Fibroblast of skin of right biceps (primary cell): ENCODE results near the gene ATF7.
A peak's percentile ranks its signal among the peaks of the same experiment; 100 is the strongest.

ENCODE experiments used
- DNase-seq: peaks from one replicate; pipeline ENCODE4 v3.0.0-alpha.2; 2013

ATF7 gene

DNA sequence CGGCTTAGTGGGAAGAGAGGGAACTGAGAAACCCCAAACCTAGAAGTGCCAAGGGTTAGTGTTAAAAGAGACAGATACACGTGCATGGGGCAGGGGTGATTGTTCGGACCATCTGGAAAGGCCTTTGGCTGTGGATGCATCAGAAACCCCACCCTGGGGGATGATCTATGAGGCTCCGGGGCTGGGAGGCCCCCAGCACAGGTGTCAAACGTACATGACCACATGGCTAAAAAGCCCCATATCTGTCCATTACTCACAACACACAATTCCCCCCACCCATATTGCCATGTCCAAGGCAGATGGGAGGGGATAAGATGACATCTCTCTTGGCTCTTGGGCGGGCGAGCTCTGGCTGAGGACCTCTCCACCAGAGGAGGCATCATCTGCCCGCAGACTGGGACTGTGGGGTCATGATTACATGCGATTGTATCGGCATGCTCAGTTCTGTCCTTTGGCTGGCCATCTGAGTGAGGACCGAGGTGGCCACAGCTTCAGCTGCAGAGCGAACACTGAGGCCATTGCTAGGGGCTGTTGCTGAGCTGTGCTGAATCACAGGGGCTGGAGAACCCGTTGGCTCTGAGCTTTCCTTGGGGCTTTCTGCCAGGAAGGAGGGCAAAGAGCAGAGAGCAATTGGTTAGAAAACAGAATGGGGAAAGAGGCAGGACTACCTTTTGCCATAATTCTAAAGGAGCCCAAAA lies 109.3 kb downstream of the ATF7 start:
- DNase-seq, result no peak

DNA sequence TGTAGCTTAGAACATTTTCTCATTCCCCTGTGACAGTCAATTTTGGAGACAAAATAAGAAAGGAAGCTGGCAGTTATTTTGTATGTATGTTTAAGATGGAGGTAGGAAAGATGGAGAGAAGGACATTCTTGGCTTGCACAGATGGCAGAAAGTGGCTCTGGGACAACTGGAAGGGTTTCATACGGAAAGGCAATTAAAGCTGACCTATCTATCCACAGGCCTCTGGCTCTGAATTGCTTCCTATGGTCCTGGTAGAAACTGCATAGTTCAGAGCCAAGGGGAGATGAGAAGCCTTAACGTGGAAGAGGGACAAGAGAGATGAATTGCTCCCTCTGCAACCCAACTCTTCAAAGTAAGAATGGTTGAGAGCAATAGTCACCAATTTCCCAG lies 110.9 kb downstream of the ATF7 start:
- DNase-seq, result no peak

DNA sequence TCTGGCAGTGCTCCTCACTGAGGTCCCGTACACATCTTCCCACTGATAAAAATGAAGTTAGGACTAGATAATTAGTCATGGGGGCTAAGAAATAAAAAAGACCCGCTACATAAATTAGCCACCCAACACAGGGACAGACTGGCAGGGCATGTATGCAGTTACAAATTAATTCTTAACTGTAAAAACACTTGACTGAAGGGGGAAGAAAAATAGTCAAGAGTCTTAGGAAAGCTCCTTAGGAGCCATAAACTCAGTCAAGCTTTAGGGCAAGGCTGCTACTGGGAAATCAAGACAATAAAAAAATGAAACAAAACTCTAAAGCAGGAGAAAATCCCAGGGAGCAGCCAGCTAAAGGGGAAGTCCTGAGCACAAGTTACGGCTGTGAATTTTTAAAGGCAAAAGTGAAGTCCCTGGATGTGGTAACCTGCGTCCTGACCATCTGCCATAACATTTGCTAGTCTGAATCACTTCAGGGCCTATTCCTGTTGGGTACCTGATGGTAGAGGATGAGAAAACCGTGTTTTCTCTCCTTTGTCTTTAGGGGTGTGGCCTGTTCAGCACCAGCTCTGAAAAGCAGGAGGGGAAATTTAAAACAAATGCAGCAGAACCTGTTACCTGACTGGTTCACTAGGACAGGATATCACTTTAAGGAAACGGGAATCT lies 111.4 kb downstream of the ATF7 start:
- DNase-seq, result no peak

DNA sequence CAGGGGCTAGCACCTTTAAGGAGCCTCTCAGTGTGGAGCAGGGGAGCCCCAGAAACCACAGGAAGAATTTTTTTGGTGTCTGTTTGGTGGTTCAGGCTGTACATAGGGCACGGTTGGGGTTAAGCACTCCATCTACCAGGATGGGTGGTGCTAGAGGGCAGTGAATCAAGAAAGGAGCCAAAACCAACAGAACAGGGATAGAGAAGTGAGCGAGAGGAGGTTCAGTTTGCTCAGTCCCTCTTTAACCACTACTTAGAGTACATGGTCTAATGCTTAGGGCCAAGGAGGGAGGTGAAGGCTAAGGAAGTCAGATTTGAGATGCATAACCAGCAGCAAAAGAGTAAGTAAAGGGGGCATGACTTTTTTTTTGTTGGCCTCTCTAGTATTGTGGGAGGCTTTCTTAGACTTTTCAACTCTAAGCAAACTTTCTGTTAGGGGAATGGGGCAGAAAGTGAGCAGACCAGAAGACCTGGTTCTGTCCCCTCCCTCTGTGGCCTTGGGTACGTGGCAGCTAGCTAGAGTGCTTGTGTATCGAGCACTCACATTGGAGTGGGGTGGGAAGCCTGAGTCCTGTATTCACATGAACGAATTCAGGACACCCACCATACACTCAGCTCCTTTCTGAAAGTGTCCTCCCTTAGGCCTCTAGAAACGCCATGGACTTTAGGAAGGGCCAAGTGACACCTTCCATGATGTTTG lies 112.3 kb downstream of the ATF7 start:
- DNase-seq, result no peak

DNA sequence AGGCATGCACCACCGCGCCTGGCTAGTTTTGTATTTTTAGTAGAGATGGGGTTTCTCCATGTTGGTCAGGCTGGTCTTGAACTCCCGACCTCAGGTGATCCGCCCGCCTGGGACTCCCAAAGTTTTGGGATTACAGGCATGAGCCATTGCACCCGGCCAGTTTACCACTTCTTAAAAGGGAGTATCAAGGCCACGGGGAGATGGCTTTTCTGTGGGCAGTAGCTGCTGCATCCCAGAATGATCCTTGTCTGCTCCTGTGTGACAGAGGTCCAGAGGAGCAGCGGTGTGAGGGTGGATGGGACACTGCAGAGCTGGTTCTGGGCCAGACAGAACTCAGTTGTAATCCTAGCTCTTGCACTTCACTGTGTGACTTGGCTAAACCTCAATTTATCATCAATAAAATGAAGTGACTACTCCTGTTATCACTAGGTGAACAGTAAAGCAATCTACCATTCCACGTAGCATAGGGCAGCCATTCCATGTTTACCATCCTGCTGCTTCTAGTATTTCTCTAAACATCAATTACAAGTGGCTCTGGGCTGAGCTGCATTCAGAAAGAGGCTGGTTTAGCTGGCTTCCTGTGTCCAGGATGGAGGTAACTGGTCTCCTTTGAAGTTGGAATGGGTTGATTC lies 115.9 kb downstream of the ATF7 start:
- no peak for DNase-seq

DNA sequence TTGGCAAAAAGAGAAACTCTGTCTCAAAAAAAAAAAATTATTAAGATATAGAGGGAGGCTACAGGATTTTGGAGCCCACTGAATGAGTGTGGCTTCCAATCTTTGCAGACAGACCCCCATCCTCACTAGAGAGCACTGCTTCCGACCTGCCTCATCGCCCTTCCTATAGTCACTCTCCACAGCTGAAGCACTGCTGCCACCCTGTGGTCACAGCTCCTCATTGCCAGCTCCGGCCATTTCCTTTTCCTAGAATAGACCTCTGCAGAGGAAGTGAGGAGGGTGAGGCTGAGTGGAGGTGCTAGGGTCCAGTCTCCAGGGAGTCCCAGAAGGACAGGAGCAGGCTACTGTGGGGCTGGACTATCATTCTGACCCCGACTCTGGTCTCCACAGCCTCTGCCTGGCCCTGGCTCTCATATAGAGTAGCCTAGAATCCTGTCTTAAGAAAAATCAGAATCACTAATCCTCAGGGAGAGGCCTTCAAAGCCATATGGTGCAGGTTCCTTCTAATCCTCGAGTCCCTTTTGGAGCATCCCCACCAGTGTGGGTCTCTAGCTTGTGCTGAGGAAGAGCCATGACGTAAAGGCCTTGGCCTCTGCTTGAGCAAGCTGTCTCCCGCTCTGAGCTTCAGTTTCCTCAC lies 117.5 kb downstream of the ATF7 start:
- DNase-seq, result peak; percentile 68

DNA sequence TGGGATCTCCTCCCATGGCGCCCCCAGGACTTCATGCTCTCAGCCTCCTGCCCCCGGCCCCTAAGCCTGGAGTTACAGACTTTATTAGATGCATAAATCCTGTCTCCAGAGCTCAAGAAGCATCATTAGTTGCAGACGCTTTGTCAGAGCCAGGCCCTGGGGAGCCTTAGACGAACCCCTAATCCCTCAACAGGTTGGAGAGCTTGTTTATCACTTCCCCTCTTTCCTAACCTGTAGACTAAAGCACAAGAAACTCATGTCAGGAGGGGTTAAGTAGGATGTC lies 118.6 kb downstream of the ATF7 start:
- DNase-seq, result no peak

DNA sequence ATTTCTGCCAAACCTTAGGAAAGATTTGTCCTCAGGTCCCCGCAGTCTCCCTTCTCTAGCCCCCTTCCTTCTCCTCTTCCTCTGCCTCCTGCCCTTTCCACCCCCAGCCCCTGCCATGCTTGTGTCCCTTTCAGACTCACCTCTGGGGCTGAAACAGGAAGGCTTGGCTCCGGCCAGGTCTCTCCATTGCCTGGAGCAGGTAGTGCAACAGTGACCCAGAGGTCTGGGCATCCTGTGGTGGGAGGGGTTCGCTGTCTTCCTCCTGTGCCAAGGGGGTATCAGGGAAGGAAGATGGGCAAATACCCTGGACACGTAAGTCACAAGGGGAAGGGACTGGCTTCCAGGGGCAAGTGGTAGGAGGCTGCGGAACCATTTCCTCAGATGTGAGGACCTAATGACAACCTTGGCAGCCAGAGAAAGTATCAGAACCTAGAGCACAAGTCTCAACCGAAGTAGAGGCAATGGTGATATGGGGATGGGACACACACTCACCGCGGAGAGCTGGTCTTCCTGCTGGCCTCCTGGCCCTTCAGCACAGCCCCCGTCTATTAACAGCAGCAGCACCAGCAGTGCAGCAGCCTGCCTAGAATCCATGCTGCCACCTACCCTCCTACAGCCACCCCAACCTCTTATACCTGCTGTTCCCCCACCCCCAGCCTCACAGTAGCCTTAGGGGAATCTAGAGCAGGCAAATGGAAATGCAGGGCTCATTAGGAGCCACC lies 119.1 kb downstream of the ATF7 start, which contains the start of gene NPFF:
Gene NPFF, minus strand, starts transcription at position 604 of the 722 bp plus-strand sequence. Its CDS starts 10 bp downstream, at position 594.
- no peak for DNase-seq

DNA sequence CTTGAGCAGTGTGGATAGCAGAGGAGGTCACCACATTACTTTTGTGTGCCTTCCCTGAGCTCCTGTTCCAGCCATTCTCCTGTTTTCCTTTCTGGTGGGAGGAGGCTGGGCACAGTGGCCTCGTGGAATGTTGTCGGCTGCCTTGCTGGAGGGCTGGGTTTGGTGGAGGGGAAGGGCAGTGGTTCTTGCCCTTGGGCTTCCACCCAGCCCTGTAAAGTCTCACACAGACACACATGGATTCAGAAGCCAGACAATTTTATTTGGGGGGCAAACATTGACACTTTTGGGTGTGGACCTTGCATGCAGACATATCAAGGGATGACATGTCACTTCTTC lies 119.8 kb downstream of the ATF7 start:
- no peak for DNase-seq

DNA sequence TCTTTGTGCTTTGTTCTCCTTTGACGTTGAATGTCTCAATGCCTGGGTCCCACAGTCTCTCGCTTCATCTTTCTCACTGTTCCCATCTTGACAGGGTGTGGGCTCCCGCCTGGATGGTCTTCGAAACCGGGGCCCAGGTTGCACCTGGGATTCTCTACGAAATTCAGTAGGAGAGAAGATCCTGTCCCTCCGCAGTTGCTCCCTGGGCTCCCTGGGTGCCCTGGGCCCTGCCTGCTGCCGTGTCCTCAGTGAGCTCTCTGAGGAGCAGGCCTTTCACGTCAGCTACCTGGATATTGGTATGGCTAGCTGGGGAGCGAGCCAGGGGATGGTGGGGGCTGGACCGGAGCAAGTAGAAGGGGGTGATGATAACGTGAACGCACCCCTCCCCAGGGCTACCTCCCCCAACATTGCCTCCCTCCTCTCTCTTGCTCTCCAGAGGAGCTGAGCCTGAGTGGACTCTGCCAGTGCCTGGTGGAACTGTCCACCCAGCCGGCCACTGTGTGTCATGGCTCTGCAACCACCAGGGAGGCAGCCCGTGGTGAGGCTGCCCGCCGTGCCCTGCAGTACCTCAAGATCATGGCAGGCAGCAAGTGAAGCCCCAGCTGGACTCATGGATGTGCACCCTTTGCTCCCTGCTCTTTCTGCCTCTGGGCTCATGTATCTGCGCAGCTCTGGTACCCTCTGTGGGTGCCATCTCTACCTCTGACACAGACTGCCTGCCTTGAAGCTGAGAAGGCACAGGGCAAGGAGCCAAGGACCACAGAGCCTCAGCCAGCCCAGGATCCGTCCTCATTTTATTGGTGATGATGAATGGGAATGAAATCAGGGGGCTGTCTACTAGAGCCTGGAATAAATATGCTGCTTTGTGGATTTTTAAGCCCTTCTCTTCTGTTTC lies 120.4 kb downstream of the ATF7 start:
- no peak for DNase-seq

DNA sequence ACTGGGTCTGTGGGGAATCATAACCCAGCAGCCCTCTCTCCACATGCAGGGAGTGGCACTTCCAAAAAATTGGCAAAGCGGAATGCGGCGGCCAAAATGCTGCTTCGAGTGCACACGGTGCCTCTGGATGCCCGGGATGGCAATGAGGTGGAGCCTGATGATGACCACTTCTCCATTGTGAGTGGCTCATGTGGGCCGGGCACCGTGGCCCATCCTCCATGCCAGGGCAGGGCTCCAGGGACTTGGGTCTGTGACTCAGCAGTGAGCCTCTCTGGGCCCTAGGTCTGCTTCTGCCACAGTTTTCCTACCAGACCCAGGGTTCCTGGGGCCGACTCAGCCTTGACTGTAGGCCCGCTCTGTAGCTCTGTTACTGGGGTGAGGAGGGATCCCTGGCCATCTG lies 121.1 kb downstream of the ATF7 start:
- DNase-seq, result no peak

DNA sequence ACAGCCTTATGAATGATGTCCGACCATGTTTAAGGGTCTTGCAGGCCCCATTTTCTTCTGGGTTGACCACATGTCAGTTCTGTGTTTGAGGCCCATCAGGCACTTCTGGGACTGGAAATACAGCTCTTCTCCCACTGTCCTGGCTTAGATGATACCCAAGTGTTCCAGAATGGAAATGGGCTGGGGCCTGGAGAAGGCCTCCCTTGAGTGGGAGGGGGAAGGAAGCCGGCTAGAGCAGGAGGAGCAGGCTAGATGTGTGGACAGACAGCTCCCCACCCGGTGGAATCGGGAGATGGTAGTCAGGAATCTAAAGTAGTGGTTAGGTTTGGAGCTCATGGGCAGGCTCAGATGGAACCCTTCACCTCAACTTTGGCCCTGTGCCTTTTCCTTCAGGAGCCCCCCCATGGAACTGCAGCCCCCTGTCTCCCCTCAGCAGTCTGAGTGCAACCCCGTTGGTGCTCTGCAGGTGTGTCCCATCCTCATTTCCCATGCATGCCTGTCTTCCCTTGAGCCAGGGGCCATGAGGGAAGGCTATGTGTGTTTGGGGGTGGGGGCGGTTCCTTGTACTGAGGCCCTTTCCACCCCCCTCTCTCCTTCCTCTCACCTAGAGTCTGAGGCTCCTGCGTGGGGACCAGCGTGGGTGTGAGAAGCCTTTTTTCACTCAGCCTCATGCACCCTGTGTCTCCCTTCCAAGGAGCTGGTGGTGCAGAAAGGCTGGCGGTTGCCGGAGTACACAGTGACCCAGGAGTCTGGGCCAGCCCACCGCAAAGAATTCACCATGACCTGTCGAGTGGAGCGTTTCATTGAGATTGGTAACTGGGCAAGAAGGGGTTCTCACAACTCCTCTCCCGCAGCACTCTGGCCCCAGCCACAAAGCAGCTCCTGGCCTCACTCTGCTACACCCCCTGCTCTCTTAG lies 121.9 kb downstream of the ATF7 start:
- no peak for DNase-seq

DNA sequence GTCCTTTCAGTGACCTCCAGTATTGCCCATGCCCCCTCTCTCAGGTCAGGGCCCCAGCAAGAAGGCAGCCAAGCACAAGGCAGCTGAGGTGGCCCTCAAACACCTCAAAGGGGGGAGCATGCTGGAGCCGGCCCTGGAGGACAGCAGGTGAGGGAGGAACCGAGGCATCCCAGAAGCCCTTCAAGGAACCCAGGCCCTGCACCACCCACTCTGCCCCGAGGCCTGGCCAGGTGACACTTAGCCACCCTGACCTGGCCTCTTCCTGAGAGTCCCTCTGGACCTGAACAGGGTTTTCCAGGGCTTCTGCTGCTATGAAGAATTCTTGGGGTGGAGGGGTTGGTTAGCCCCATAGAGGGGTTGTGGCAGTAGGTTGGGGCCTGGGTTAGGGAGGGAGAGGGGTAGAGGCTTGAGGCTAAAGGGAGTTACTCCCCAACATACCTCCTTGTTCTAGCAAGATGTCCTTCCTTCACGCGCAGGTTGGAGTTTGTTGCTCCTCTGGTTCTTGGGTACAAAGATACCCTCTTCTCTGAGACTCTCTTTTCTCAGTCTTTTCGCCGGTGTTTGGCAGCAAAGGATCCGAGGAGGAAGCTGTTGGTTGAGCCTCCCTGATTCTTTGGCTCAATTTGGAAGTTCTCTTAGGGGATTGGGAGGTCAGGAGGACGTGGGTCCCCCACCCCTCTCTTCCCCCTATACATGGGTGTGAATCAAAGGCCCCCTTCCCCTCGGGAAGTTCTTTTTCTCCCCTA lies 123.0 kb downstream of the ATF7 start:
- no peak for DNase-seq

DNA sequence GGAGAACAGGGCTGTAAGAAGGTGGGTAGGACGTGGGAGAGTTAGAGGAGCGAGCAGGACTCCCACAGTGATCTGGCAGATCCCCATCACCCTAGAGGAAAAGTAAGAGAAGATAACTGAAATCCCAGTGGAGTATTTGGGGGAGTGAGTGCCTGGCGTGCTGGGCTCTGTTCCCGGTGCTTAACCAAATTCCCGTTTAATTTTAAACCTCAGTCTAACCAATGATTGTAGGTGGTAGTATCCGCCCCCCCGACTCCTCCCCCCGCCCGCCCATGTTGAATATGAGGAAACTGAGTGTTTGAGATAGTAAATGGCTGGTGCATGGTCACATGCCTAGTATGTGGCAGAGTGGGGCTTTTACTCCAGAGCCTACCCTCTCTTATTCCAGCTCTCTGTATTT lies 123.9 kb downstream of the ATF7 start:
- no peak for DNase-seq

DNA sequence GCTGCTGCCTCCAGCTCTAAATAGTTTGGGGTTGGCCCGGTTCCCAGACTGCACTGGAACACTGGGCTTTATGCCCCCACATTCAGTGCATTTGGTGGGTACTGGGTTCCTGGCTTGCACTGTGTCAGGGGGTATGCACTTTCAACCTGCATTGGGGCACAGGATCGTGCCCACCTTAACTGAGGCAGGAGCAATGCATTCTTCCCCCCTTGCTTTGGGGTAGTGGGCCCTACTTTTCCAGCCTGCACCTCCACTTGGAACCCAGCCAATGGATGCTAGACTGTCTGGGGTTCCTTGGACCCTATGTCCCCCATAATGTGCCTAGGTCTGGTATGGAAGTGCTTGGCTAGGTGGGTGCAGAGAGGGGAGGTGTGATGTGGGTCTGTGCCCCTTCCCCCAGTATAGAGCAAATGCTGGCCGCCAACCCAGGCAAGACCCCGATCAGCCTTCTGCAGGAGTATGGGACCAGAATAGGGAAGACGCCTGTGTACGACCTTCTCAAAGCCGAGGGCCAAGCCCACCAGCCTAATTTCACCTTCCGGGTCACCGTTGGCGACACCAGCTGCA lies 124.5 kb downstream of the ATF7 start:
- no peak for DNase-seq

DNA sequence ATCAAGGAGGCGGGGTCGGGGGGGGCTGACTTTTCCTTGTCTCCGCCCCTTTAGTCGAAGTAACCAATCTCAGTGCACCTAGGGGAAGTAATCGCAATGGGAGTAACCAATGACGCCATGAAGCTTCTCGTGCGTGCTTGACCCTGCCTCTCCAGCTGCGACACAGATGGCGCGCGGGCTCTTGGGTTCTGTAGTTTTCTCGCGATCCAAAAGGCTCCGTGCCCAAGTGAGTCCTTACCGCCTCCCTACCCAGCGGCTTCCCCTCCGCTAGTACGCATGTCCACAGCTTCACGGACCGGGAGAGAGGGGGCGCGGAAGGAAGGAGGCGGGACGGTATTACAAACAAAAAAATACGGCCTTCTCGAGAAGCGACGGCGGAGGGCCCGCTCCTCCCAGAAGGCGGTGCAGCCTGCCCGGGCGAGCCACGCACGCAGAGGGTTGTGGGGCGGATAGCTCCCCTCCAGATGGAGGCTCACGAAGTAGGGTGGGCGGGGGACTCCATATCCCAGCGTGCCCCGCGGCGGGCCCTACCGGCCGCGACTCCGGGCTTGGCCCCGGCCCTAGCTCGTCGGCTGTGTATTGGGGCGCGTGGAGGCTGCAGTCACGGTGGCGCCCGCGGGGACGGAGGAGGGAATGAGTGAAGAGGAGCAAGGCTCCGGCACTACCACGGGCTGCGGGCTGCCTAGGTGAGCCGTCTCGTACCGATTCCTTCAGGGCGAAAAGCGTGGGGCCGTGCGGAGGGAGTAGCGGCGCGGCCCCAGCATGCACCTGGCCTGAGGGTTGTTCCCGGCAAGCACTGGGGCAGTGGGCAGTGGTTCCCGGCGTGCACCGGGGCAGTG lies 125.2 kb downstream of the ATF7 start, which contains the start of gene TARBP2:
Gene TARBP2, plus strand, starts transcription at position 508 of the 839 bp plus-strand sequence. Its CDS starts 126 bp downstream, at position 634.
- peak; percentile 100 for DNase-seq

DNA sequence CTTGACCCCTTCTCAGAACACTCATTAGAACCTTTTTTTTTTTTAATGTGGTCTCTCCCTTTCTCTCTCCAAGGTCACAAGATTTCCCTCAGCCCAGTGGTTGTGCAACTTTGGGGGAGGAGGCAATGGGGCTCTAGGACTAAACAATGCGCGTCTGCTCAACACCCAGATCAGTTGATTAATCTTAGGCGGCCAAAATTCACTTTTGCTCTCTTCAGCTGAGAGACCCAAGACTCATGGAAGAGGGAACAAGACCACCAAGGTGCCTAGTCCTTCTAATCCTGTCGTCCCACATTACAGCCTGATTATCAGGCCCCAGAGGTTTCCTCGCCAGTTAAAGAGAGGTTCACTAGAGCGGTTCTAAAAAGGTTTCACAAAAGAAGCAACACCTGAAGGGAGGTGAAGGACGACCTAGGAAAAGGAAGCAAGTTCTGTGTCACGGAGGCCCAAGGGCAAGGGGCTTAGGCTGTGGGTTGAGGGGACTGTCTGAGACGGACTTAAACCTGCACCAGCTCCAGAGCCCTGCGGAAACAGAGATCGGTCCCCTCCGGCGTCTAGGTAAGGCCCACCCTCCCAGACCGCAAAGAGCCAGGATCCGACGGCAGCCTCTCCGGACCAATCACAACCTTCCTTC lies 125.9 kb downstream of the ATF7 start:
- peak; percentile 60 for DNase-seq
